ENCODE data around the gene ZNF106. TPM values are rescaled to one million over a fixed set of nuclear protein-coding genes. Genes with fewer than 3 reads are reported as not detected.

The ZNF106 gene
- total RNA-seq, 1 donor from 2014 or later = 680 TPM

- DNase-seq = no peak
- H3K36me3 ChIP-seq = peaks cover 100% of the 10 kb centered on the region
- H3K27ac ChIP-seq (replicated peaks) = peak overlapping the region; percentile 39
- H3K4me1 ChIP-seq = peaks cover 25% of the 10 kb centered on the region
- intact Hi-C loops (cut with micrococcal nuclease) = no loop called here
- no peak for TF ChIP-seq CTCF (IDR thresholded peaks at IDR 0.05; ENCODE audit: borderline replicate concordance)
- H3K9me3 ChIP-seq (replicated peaks) = no peaks in the 10 kb centered on the region
- no peak overlapping the region for H3K4me3 ChIP-seq
- H3K27me3 ChIP-seq (ENCODE audit: low read depth) = no peaks in the 10 kb centered on the region
These were observed 69.6 kb downstream of the ZNF106 start for GRCh38 chr15:42421376-42421775.

DNA sequence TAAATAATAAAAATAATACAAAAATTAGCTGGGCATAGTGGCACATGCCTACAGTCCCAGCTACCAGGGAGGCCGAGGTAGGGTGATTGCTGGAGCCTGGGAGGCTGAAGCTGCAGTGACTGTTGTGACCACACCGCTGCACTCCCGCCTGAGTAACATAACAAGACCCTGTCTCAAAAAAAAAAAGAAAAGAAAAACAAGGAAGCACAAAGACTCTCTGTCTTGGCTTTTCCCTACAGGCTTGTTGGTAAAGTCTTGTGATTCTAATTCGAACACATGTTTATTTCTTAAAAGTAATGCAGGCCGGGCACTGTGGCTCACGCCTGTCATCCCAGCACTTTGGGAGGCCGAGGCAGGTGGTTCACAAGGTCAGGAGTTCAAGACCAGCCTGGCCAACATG, 71.6 kb downstream of the ZNF106 start:
- intact Hi-C loops (cut with micrococcal nuclease) = no loop called here
- no peak overlapping the region for H3K27ac ChIP-seq (replicated peaks)

DNA sequence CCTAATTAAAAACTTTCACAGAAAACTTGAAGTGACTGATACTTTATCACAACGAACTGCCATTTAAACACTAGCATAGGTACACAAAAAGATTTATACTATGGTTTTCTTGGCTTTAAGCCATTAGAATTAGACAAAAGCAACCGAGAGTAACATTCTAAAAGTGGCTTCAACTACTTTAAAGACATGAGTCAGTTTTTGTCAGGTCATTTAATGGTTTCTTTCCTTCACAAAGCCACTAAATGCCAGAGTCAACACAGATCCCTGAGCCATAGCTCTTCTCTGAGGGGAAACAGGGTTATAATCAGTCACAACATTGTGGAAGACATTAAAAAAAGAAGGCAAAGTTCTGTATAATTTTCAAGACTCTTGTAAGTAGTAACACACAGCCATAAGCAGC, 77.0 kb downstream of the ZNF106 start:
- intact Hi-C loops (cut with micrococcal nuclease) = no loop called here
- Histone ChIP-seq H3K9me3 (replicated peaks) (no peaks in the 10 kb centered on the region), H3K4me3 (no peak overlapping the region), H3K4me1 (peaks cover 17% of the 10 kb centered on the region), H3K27ac (replicated peaks) (peak overlapping the region; percentile 24), H3K36me3 (peaks cover 73% of the 10 kb centered on the region), H3K27me3 (ENCODE audit: low read depth) (no peaks in the 10 kb centered on the region)
- no peak for DNase-seq
- TF ChIP-seq CTCF (IDR thresholded peaks at IDR 0.05; ENCODE audit: borderline replicate concordance) = no peak

More for the DNA sequence above, 71.6 kb downstream of the ZNF106 start:
- Histone ChIP-seq H3K4me3 (no peak overlapping the region), H3K4me1 (peaks cover 37% of the 10 kb centered on the region), H3K27me3 (ENCODE audit: low read depth) (no peaks in the 10 kb centered on the region), H3K9me3 (replicated peaks) (no peaks in the 10 kb centered on the region), H3K36me3 (peaks cover 100% of the 10 kb centered on the region)
- no peak for DNase-seq
- TF ChIP-seq CTCF (IDR thresholded peaks at IDR 0.05; ENCODE audit: borderline replicate concordance) = no peak

- Histone ChIP-seq H3K27me3 (ENCODE audit: low read depth) (no peaks in the 10 kb centered on the region), H3K4me1 (peaks cover 17% of the 10 kb centered on the region), H3K36me3 (peaks cover 52% of the 10 kb centered on the region), H3K4me3 (no peak overlapping the region), H3K27ac (replicated peaks) (no peak overlapping the region), H3K9me3 (replicated peaks) (no peaks in the 10 kb centered on the region)
- intact Hi-C loops (cut with micrococcal nuclease) = no loop called here
- no peak for TF ChIP-seq CTCF (IDR thresholded peaks at IDR 0.05; ENCODE audit: borderline replicate concordance)
- no peak for DNase-seq
These were observed 79.1 kb downstream of the ZNF106 start for GRCh38 chr15:42411884-42412283.

DNA sequence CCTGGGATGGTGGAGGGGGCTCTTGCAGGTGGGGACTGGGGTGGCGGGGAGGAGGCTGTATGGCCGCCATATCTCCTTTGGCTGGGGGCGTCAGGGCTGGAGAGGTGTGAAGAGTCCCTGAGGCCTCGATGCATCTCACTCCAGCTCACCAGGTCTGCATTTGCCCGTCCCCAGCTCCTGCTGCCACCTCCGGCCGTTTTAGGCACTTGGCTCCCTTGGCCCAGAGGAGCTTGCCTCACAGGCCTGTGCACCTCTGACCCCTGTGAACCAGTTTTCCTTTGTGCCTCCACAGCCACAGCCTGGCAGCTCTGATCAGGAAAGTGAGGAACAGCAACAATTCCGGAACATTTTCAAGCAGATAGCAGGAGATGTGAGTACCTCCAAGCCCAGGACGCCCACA, 81.9 kb downstream of the ZNF106 start:
- H3K9me3 ChIP-seq (replicated peaks) = no peaks in the 10 kb centered on the region
- peaks cover 25% of the 10 kb centered on the region for H3K36me3 ChIP-seq
- intact Hi-C loops (cut with micrococcal nuclease) = no loop called here
- TF ChIP-seq CTCF (IDR thresholded peaks at IDR 0.05; ENCODE audit: borderline replicate concordance) = no peak
- no peak overlapping the region for H3K4me3 ChIP-seq
- peaks cover 1% of the 10 kb centered on the region for H3K4me1 ChIP-seq
- no peak for DNase-seq
- H3K27ac ChIP-seq (replicated peaks) = no peak overlapping the region
- H3K27me3 ChIP-seq (ENCODE audit: low read depth) = no peaks in the 10 kb centered on the region

DNA sequence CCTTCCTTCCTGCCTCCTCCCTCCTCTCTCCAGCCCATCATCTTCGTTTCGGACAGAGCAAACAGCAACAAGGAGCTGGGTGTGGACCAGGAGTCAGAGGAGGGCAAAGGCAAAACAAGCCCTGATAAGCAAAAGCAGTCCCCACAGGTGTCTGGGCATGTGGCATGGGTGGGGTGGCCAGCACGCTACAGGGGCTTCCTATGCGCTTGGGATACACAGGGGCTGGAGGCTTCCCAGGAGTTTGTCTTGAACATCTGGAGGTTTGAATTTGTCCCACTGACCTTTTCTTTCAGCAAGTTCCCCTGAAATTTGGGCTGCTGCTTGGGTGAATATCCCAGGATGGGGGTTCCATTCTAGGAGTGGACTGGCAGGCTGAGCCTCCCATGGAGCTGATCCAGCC, 82.8 kb downstream of the ZNF106 start:
- intact Hi-C loops (cut with micrococcal nuclease) = no loop called here
- no peak overlapping the region for H3K27ac ChIP-seq (replicated peaks)

More for the DNA sequence above, 82.8 kb downstream of the ZNF106 start:
- H3K36me3 ChIP-seq = peaks cover 27% of the 10 kb centered on the region
- no peaks in the 10 kb centered on the region for H3K27me3 ChIP-seq (ENCODE audit: low read depth)
- DNase-seq = no peak
- H3K4me1 ChIP-seq = no peaks in the 10 kb centered on the region
- no peak overlapping the region for H3K4me3 ChIP-seq
- no peaks in the 10 kb centered on the region for H3K9me3 ChIP-seq (replicated peaks)
- no peak for TF ChIP-seq CTCF (IDR thresholded peaks at IDR 0.05; ENCODE audit: borderline replicate concordance)

Data from left ventricle myocardium inferior (tissue), 1 donor.